Activated naive CD8-positive, alpha-beta T cell (primary cell): Measurements from ENCODE around the gene HOXA13.
A peak's percentile ranks its signal among the peaks of the same experiment; 100 is the strongest.

ENCODE experiments used
- H3K27ac Mint-ChIP-seq: one replicate; pipeline ENCODE4 v1.8.0; 2021; ENCODE audit warnings: mixed read lengths
- H3K27me3 Mint-ChIP-seq: one replicate; pipeline ENCODE4 v1.8.0; 2021; ENCODE audit warnings: mixed read lengths
- H3K36me3 Mint-ChIP-seq: one replicate; pipeline ENCODE4 v1.8.0; 2021; ENCODE audit warnings: mixed read lengths
- H3K4me1 Mint-ChIP-seq: one replicate; pipeline ENCODE4 v1.8.0; 2021; ENCODE audit warnings: low read depth, mixed read lengths
- H3K4me3 Mint-ChIP-seq: one replicate; pipeline ENCODE4 v1.8.0; 2021; ENCODE audit warnings: mild to moderate bottlenecking, mixed read lengths
- H3K9me3 Mint-ChIP-seq: one replicate; pipeline ENCODE4 v1.8.0; 2021; ENCODE audit warnings: low read depth, mixed read lengths

The HOXA13 gene

DNA sequence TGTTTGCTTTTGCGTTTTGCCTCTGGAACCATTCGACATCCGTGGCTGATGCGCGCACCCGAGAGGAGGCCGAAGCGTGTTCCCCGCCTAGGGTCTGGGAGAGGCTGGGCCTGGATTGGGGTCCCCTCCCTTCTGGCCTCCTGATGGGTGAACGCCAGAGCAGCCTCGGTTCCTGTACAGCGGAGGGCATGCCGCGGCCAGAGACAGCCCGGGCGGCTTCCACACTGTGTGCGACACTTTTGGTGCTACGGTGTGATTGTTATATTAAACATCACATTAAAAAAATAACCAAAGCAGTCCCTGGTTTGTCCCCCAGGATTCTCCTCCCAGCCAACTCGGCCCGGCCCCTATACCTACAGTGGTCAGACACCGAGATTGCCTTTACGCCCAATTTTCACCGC, 39.7 kb downstream of the HOXA13 start:
- Mint-ChIP-seq H3K27ac (no peak overlapping the region), H3K4me1 (peaks cover 38% of the 10 kb centered on the region), H3K4me3 (peak overlapping the region; percentile 72), H3K27me3 (peaks cover 50% of the 10 kb centered on the region), H3K36me3 (no peaks in the 10 kb centered on the region), H3K9me3 (no peaks in the 10 kb centered on the region)

GRCh38 chr7:27159266-27160144, 40.4 kb downstream of the HOXA13 start:
- Mint-ChIP-seq H3K36me3 (peaks cover 3% of the 10 kb centered on the region), H3K9me3 (no peaks in the 10 kb centered on the region), H3K4me3 (peak overlapping the region; percentile 72), H3K4me1 (peaks cover 43% of the 10 kb centered on the region), H3K27me3 (peaks cover 53% of the 10 kb centered on the region), H3K27ac (peak overlapping the region; percentile 35)

DNA sequence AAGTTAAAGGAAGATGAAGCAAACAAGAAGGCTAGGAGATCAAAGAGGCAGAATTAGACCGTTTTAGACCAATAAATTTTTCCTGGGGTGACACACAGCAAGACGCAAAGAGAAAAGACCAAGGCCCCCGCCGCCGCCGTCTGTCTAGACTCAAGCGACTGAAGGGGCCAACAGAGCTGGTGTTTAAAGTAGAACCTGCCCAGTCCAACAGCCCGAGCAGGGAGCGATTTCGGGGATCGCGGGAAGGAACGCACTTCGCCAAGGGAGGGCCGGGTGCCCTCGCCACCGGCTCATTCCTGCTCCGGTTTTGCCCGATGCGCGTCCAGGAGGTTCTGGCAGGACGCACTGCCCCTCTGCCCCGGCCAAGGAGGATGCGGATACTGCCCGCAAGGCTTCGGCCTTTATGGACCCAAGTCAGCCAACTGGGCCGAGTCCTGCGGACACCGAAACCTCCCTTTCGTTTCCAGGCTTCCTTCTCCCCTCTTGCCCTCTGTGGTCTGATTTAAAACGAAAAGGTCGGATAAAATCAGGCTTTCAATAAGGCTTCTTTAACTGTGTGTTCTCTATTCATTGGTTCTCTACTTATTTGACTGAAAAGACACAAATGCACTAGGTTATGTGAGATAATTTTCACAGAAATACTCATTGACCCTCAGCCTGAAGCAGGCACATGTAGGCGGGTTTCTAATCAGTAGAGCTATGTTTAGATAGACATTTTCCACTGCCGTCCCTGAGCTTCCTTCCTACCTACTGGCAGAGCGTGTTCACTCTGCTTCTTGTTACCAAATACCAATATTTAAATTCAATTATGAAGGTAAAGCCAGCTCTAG, 41.2 kb downstream of the HOXA13 start:
- Mint-ChIP-seq H3K36me3 (peaks cover 3% of the 10 kb centered on the region), H3K9me3 (no peaks in the 10 kb centered on the region), H3K27me3 (peaks cover 55% of the 10 kb centered on the region), H3K27ac (no peak overlapping the region), H3K4me3 (no peak overlapping the region), H3K4me1 (peaks cover 51% of the 10 kb centered on the region)

GRCh38 chr7:27157702-27158431, 42.0 kb downstream of the HOXA13 start:
- Mint-ChIP-seq H3K27ac (peak overlapping the region; percentile 16), H3K27me3 (peaks cover 56% of the 10 kb centered on the region), H3K4me1 (peaks cover 51% of the 10 kb centered on the region), H3K4me3 (peak overlapping the region; percentile 35), H3K36me3 (peaks cover 3% of the 10 kb centered on the region), H3K9me3 (no peaks in the 10 kb centered on the region)

GRCh38 chr7:27156916-27157701, 42.8 kb downstream of the HOXA13 start:
- Mint-ChIP-seq H3K4me1 (peaks cover 52% of the 10 kb centered on the region), H3K36me3 (peaks cover 3% of the 10 kb centered on the region), H3K27me3 (peaks cover 54% of the 10 kb centered on the region), H3K27ac (peak overlapping the region; percentile 61), H3K9me3 (no peaks in the 10 kb centered on the region), H3K4me3 (peak overlapping the region; percentile 32)

GRCh38 chr7:27156508-27156898, 43.4 kb downstream of the HOXA13 start, which contains the start of gene HOXA7:
HOXA7 (minus strand) TSS chr7:27156675; CDS start chr7:27156545, 130 bp downstream.
- H3K36me3 Mint-ChIP-seq, result peaks cover 3% of the 10 kb centered on the region
- peak within 1 kb of the TSS; percentile 76 for H3K27ac Mint-ChIP-seq
- H3K4me1 Mint-ChIP-seq, result peaks cover 58% of the 10 kb centered on the region
- H3K27me3 Mint-ChIP-seq, result peaks cover 58% of the 10 kb centered on the region
- H3K4me3 Mint-ChIP-seq, result peak within 1 kb of the TSS; percentile 83
- H3K9me3 Mint-ChIP-seq, result no peaks in the 10 kb centered on the region

GRCh38 chr7:27155816-27156507, 43.9 kb downstream of the HOXA13 start:
- H3K4me1 Mint-ChIP-seq, result peaks cover 60% of the 10 kb centered on the region
- peaks cover 59% of the 10 kb centered on the region for H3K27me3 Mint-ChIP-seq
- peak overlapping the region; percentile 76 for H3K27ac Mint-ChIP-seq

DNA sequence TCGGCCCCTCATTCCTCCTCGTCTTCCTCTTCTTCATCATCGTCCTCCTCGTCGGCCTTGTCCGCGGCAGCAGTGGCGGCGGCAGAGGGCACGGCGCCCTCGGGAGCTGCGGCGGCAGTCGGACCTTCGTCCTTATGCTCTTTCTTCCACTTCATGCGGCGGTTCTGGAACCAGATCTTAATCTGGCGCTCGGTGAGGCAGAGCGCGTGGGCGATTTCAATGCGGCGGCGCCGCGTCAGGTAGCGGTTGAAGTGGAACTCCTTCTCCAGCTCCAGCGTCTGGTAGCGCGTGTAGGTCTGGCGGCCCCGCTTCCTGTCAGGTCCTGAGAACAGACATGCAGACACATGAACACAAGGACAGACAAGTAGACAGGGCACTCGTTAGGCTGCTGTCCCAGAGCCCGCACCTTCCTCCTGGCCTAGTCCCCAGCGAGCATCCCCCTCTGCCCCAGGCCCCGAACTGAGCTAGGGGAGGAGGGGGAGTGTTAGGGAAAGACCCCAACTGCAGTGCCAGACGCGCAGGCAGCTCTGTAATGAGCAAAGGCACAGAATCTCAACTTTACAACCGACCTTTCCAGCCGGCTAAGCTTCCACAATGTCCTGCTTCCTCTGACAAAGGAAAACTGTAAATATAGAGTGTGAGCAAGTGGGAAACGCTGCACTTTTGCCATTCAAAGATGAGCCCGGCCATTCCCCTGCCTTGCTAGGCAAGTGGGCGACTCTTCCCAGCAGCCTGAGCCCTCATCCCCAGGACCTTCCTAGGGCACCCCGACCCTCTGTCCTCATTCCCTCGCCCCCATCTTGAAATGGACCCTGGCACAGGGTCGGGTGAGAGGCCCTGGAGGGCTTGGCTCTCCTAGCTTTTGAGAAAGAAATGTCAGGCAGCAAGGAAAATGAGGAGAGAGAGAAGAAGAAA, 44.7 kb downstream of the HOXA13 start:
- H3K4me3 Mint-ChIP-seq, result peak overlapping the region; percentile 83
- H3K27me3 Mint-ChIP-seq, result peaks cover 63% of the 10 kb centered on the region
- H3K36me3 Mint-ChIP-seq, result peaks cover 3% of the 10 kb centered on the region
- H3K9me3 Mint-ChIP-seq, result no peaks in the 10 kb centered on the region
- peaks cover 64% of the 10 kb centered on the region for H3K4me1 Mint-ChIP-seq
- H3K27ac Mint-ChIP-seq, result peak overlapping the region; percentile 76

More at GRCh38 chr7:27155816-27156507, 43.9 kb downstream of the HOXA13 start:
- Mint-ChIP-seq H3K36me3 (peaks cover 3% of the 10 kb centered on the region), H3K4me3 (peak overlapping the region; percentile 83), H3K9me3 (no peaks in the 10 kb centered on the region)

DNA sequence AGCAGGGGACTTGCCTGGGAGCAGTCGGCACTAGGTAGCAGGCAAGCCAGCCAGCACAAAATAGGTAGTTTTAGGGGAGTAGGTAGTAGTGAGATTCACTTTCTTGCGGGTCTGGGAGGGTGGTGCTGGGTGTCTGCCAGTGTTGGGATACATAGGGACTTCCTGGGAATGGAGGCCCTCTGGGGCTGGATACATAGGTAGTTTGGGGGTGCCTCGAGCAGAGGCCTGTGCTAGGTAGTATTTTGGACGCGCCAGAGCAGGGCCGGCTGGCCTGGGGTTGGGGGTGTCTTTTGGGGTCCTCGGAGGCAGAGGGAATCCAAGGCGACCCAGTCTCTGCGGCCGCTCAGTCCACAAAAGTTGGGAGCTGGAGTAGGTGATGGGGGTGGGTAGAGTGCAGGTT, 45.5 kb downstream of the HOXA13 start:
- Mint-ChIP-seq H3K4me1 (peaks cover 59% of the 10 kb centered on the region), H3K27me3 (peaks cover 66% of the 10 kb centered on the region), H3K36me3 (peaks cover 3% of the 10 kb centered on the region), H3K9me3 (no peaks in the 10 kb centered on the region), H3K27ac (no peak overlapping the region), H3K4me3 (peak overlapping the region; percentile 17)

DNA sequence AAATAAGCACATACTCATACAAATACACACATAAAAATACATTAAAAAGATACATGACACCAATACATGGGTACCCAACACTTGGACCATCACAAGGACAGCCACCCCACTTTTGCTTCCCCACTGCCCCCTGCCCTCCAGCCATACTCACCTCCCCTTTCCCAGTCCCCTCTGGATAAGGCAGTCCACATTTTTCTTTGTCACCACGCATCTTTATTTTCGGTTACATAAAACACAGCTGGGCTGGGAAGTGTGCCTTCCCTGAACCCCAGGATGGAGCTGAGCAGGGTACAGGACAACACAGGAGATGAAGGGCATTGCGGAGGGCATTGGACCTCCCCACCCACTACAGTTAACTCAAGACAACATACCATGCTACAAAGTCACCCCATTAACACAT, 46.4 kb downstream of the HOXA13 start:
- H3K27ac Mint-ChIP-seq, result no peak overlapping the region
- no peaks in the 10 kb centered on the region for H3K9me3 Mint-ChIP-seq
- H3K4me1 Mint-ChIP-seq, result peaks cover 55% of the 10 kb centered on the region
- H3K36me3 Mint-ChIP-seq, result peaks cover 3% of the 10 kb centered on the region
- H3K27me3 Mint-ChIP-seq, result peaks cover 64% of the 10 kb centered on the region
- no peak overlapping the region for H3K4me3 Mint-ChIP-seq

DNA sequence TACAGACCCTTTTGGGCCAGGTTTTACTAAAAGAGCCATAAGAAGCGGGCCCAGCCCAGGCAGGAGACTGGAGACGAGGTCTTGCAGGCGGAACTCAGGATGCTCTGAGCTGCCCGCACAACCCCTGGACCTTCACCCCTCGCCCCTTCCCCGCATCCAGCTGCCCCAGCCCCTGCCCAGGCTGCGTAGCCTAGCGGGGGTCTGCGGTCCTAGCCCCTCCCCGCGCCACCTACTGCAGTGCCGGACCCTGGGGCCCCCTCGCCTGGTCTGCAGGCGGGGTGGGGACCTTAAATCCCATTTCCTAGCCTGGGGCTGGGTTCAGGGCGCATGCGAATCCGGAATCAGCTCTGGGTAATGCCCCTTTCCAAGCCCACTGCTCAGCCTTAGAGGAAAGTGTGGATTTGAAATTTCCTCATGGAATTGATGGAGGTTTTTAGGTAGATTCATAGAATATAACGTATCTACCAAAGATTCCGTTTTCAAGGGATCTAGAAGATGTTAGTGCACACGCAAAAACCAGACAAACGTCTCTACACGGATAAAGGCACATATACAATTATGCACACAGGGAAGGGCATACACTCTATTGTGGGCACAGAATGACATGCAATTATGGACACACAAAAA, 47.0 kb downstream of the HOXA13 start:
- Mint-ChIP-seq H3K4me1 (peaks cover 57% of the 10 kb centered on the region), H3K4me3 (no peak overlapping the region), H3K27ac (no peak overlapping the region), H3K9me3 (no peaks in the 10 kb centered on the region), H3K27me3 (peaks cover 66% of the 10 kb centered on the region), H3K36me3 (peaks cover 3% of the 10 kb centered on the region)

- Mint-ChIP-seq H3K27me3 (peaks cover 64% of the 10 kb centered on the region), H3K4me3 (peak within 1 kb of the TSS; percentile 76), H3K9me3 (no peaks in the 10 kb centered on the region), H3K36me3 (peaks cover 3% of the 10 kb centered on the region), H3K27ac (peak within 1 kb of the TSS; percentile 2), H3K4me1 (peaks cover 50% of the 10 kb centered on the region)
Measured at GRCh38 chr7:27151931-27152815, 47.7 kb downstream of the HOXA13 start, which contains the start of gene HOXA3. HOXA3 (minus strand) TSS chr7:27152583; CDS start chr7:27110640, 41,943 bp downstream.
